Activated T-cell treated with anti-CD3 and anti-CD28 coated beads, Interleukin-2, amount 50 U/mL, for 4 hours (primary cell): ENCODE results near the gene ACTR3C. TPM values are rescaled to one million over a fixed set of nuclear protein-coding genes. Genes with fewer than 3 reads are reported as not detected.
"Not testable (repeated sequence)": the region's sequence is repeated elsewhere in the genome, so short reads cannot be mapped to it uniquely, and the experiment has no call there.

Experiments
- ATAC-seq, 2 donors: fragments of 200-7000 bp; cut with Tn5 transposase; one replicate each; pipeline ENCODE4 v1.10.0; 2021
- DNase-seq: peaks from one replicate; pipeline ENCODE4 v3.0.0-alpha.2; 2020
- H3K27me3 Mint-ChIP-seq: one replicate; pipeline ENCODE4 v1.8.0; 2021; ENCODE audit warnings: low read depth, mixed read lengths
- H3K36me3 Mint-ChIP-seq: one replicate; pipeline ENCODE4 v1.8.0; 2022; ENCODE audit warnings: mixed read lengths; ENCODE audit not compliant: insufficient read depth
- H3K4me1 Mint-ChIP-seq: one replicate; pipeline ENCODE4 v1.8.0; 2021; ENCODE audit warnings: low read depth, mixed read lengths
- H3K4me3 Mint-ChIP-seq: one replicate; pipeline ENCODE4 v1.8.0; 2021; ENCODE audit warnings: mild to moderate bottlenecking, moderate library complexity, mixed read lengths
- H3K9me3 Mint-ChIP-seq: one replicate; pipeline ENCODE4 v1.8.0; 2021; ENCODE audit warnings: mixed read lengths
- total RNA-seq, 3 donors: library from RNA; stranded (reverse); gene quantifications; one replicate each; pipeline ENCODE4 v1.2.1, GENCODE V29; 2021

The ACTR3C gene
- total RNA-seq, 3 donors from 2014 or later, result 5.1 to 7.0 (median 5.5) TPM

DNA sequence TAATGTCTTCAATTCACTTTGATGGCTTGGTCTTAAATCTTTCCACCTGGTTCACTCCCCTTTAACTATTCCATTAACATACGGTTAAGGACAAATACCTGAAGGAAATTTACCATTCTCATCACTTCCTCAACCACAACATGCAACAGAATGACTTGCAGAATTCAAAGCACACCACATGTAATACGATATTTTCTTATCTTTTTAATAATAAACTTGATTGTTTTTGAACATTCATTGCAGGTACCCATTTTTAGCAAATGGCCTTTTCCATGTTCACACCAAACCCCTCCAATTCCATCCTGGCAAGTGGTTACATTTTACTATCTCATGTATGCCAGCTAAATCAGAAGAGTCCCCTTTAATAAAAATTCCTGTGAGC is 17.5 kb downstream of the ACTR3C start:
- not testable (repeated sequence) for DNase-seq, H3K9me3 Mint-ChIP-seq, H3K27me3 Mint-ChIP-seq, ATAC-seq, H3K36me3 Mint-ChIP-seq, H3K4me1 Mint-ChIP-seq, H3K4me3 Mint-ChIP-seq

DNA sequence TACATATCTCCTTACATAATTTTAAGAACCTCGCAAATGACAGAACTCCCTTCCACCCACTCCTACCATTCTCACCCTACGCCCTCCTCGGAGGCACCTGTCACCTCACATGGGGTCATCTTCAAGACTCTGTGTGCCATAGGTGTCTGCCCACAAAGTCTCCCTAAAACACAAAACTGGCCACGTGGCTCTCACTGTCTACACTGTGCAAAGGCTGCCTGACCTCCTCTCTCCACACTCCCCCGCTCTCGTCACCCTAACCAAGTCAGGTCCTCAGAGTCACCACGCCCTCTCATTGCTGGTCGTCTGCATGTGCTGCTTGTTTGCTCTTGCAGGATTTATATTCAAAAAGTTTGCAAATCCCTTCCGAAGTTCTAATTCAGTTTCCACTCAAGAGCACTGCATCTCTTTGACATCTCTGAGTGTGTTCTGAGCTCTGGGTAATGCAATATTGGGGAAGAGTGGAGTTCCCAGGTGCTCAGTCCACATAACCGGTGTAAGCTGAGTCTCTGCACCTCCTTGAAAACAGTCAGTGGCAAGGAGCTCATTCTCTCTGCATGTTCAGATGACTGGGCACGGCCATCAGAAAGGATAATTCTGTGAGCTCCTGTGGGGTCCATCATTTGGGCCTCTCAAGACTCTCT is 18.0 kb downstream of the ACTR3C start:
- not testable (repeated sequence) for H3K4me1 Mint-ChIP-seq, H3K27me3 Mint-ChIP-seq, H3K9me3 Mint-ChIP-seq, DNase-seq, ATAC-seq, H3K4me3 Mint-ChIP-seq, H3K36me3 Mint-ChIP-seq

DNA sequence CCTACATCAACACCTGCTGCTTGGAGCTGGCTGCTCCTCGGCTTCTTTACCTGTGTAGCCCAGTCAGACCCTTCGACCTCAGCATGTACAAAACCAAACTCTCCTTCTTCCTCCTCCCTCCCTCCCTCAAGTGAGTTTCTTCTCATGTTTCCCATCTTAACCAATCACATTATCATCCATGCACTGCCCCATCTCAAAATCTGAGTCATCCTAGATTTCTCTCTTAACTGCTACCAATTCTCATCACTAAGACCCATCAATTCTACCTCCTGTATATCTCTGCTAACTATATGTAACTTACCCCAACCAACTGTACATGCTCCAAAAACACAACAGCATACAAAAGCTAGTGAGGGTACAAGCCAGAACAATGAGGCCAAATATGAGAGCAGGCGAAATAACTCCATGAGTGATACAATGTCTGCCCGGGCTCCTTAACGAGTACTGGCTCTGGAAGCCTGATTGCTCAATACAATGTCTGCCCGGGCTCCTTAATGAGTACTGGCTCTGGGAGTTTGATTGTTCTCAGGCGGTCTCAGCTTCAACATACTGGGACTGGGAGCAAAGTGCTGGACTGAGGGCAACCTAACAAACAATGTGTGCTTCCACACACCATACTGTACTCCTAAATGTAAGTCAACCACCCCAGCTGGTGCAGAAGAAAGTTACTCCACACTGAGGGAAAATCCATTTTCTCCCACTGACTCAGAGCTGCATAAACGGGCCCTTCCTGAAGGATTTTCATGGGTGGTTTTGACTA is 18.7 kb downstream of the ACTR3C start:
- H3K9me3 Mint-ChIP-seq, H3K4me1 Mint-ChIP-seq, H3K4me3 Mint-ChIP-seq, DNase-seq, H3K36me3 Mint-ChIP-seq, ATAC-seq, H3K27me3 Mint-ChIP-seq: not testable (repeated sequence)

DNA sequence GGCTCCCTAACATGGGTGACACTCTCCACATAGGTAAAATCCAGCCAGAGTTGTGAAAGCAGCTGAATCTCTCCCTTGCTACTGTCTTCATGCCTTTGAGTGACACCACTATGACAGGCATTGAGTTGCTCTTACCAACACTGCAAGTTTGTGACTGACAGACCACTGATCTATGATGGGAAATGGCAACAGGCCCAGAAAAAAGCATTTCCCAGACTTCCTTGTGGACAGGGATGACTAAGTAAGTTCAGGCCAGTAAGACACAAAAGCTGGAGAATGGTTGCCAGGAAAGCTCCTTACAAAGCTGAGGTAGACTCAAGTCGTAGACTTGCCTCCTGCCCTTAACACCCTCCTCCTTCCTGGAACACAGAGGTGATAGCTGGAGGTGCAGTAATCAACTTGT is 20.4 kb downstream of the ACTR3C start:
- not testable (repeated sequence) for H3K36me3 Mint-ChIP-seq, ATAC-seq, H3K4me1 Mint-ChIP-seq, H3K27me3 Mint-ChIP-seq, H3K9me3 Mint-ChIP-seq, H3K4me3 Mint-ChIP-seq, DNase-seq

DNA sequence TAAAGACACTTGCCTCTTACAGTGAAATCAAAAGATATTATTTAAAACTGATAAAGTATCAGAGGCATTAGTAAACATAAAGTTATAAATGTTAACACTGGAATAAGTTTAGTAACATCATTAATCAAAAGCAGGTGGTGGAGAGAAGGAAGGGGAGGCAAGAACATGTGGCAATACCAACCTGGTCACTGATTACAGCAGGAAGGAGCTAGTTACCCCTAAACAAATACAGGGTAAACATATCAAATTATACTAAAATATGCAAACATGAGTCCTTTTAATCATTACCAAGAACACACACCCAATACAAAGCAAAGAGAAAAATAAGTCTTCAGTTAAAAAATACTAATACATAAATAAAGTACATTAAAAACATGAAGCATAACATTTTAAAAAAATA is 25.4 kb downstream of the ACTR3C start:
- H3K4me3 Mint-ChIP-seq, H3K27me3 Mint-ChIP-seq, H3K36me3 Mint-ChIP-seq, DNase-seq, ATAC-seq, H3K9me3 Mint-ChIP-seq, H3K4me1 Mint-ChIP-seq: not testable (repeated sequence)

DNA sequence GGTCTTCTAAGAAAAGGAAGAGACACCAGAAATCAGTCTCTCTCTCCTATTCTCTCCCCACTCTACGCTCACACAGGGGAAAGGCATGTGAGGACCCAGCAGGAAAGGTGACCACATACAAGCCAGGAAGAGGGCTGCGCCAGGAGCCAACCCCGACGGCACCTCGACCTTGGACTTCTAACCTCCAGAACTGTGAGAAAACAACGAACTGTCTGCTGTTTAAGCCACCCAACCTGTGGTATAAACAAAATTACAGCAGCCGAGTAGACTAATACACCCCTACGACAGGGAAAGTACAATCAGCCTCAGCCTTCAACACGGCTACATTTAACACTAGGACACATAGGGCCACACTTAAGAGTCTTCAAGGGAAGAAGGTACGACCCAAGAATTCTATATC is 26.5 kb downstream of the ACTR3C start:
- not testable (repeated sequence) for ATAC-seq, H3K4me1 Mint-ChIP-seq, DNase-seq, H3K4me3 Mint-ChIP-seq, H3K27me3 Mint-ChIP-seq, H3K9me3 Mint-ChIP-seq, H3K36me3 Mint-ChIP-seq

DNA sequence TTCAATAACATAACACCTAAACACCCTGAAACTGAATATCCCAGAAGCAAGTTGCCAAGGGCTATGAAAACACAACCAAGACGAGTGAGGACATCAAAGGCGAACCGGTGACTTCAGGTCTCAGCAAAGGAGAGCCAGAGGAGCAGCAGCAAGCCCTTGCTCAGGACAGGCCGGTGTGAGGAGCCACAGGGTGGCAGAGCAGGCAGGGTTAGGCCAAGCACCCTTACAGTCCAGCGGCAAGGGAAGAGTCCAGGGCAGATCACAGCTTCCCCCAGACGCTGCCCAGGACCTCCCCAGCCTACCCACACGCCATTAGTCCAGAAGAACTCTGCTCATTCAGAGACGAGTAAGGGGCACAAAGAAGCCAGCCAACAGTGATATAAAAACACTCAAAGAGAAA is 27.7 kb downstream of the ACTR3C start:
- H3K4me3 Mint-ChIP-seq, H3K4me1 Mint-ChIP-seq, DNase-seq, ATAC-seq, H3K36me3 Mint-ChIP-seq, H3K27me3 Mint-ChIP-seq, H3K9me3 Mint-ChIP-seq: not testable (repeated sequence)

DNA sequence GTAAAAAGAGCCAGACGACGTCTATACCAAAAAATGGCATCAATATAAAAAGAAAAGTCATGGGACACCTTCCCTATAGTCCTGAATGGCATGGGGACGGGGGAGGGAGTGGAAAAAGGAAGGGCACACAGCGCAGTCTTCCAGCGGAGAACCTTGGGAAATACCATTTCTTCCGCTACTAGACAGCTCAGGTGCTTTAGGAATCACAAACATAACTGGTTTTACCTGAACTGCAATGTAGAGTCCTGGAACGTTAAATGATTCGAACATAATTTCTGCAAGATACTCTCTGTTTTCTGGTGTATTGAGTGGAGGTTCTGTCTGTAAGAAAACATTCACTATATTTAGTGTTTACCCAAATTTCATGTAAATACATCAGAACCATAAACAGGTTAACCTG is 28.3 kb downstream of the ACTR3C start:
- H3K36me3 Mint-ChIP-seq, H3K27me3 Mint-ChIP-seq, DNase-seq, H3K9me3 Mint-ChIP-seq, H3K4me3 Mint-ChIP-seq, H3K4me1 Mint-ChIP-seq, ATAC-seq: not testable (repeated sequence)

DNA sequence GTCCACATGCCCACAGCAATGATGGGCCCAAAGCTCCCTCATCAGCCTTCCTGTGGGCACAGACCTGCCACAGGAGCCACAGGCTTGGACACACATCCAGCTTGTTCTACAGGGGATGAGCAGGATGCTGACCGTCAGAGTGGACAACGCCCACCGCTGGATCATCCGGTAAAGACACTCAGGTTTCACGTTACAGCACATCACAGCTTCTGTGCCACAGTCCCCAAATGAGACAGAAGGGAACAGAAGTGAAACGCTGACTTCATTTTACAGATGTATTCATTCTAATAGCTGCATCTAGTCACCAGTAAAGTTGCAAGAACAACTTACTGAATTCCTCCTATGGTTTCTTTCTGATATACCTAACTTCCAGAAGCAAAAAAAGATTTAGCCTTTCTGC is 33.0 kb downstream of the ACTR3C start:
- not testable (repeated sequence) for DNase-seq, ATAC-seq, H3K36me3 Mint-ChIP-seq, H3K4me1 Mint-ChIP-seq, H3K27me3 Mint-ChIP-seq, H3K4me3 Mint-ChIP-seq, H3K9me3 Mint-ChIP-seq

DNA sequence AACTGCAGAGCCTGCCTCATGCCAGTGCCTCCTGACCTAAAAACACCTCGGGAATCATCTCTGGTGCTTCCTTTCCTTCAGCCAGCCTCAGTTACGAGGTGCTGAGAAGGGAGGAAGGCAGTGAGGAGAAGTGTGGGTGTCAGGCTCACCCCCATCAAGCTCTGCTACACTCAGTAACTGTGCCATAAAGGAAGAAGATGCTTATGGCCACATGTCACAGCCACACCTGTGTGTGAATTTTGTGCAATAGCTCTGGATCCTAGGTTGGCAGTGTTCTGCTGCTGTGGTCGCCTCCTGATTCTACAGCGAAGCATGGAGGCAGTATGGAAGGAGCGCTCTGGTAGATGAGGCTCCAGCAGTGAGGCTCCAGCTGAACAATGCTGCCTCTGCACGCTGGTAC is 34.5 kb downstream of the ACTR3C start:
- H3K27me3 Mint-ChIP-seq, result not testable (repeated sequence)

DNA sequence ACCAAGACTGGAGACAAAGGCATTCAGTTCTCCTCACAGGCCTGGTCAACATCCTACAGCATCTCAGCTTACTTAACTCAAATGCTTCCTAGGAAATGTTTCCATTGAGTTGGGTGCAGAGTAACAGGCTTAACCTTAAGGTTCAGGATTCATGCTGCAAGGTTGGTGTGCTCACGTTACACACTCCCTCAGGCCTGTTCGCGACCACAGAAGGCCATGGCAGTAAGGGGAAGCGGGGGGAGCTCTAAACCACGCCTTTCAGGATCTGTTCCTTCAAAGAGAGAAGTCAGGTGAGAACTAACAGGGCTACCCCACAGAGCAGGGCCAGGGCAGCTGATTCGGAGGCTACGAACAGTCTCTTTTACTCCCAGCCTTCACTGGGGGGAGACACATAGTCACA is 35.5 kb downstream of the ACTR3C start:
- H3K9me3 Mint-ChIP-seq, H3K36me3 Mint-ChIP-seq, H3K4me1 Mint-ChIP-seq, H3K27me3 Mint-ChIP-seq, DNase-seq, H3K4me3 Mint-ChIP-seq, ATAC-seq: not testable (repeated sequence)

More for the DNA sequence above, 34.5 kb downstream of the ACTR3C start:
- H3K36me3 Mint-ChIP-seq, ATAC-seq, DNase-seq, H3K4me3 Mint-ChIP-seq, H3K4me1 Mint-ChIP-seq, H3K9me3 Mint-ChIP-seq: not testable (repeated sequence)

DNA sequence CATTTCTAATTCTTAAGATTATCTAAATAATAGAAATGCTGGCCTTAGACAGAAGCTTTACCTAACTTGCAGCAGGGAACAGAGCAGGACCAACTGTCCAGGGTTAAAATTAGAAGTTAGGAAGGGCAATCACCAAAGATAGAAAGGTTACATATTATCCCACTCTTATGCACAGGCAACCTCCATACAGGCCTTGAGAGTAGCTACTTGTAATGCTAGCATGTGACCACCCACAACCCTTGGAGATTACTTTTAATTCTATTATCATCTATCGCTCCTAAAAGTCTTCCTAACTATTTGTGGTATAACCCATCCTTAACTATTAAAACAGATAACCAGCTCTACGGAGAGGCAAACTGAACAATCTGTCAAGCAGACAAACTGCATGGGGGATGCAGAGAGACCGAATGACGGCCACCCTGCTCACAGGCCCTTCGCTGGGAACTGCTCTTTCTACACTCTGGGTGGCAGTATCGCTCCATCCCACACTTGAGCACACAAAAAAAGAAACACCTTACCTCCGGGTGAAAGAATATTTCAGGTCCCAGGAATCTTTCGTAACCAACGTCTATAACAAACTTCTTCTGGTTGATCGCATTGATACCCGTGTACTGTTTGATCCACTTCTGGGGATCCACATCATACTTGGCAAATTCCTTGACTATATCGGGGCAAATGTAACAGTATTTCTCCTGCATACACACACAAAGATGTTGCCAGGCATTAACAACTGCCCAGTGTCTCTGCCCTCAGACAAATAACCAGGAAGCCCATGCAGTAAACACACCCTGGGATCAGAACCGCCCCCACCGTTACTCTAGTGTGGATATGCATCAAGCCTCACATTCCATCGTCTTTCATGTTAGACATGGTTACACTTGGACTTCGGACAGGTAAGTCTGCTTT is 37.2 kb downstream of the ACTR3C start:
- not testable (repeated sequence) for H3K36me3 Mint-ChIP-seq, DNase-seq, H3K27me3 Mint-ChIP-seq, H3K4me3 Mint-ChIP-seq, H3K9me3 Mint-ChIP-seq, H3K4me1 Mint-ChIP-seq
- peak; percentile 71 to 79 for ATAC-seq

DNA sequence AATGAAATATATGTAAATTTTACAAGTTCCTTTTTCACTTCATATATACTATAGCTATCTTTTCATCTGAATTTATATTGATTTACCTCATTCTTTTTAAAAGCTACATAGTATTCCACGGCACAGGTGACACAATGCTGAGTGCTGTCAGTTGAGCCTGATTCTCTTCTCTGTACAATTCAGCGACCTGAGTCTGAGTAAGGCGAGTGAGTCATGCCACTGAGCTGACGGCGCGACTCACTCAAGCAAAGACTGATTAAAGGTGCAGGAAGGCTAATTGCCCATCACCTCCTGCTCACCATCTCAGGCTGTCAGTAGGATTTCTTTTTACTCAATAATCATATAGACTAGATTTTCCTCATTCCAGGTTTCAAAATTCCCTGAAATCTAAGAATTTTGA is 39.7 kb downstream of the ACTR3C start:
- H3K4me3 Mint-ChIP-seq, H3K9me3 Mint-ChIP-seq, DNase-seq, H3K27me3 Mint-ChIP-seq, H3K4me1 Mint-ChIP-seq, H3K36me3 Mint-ChIP-seq: not testable (repeated sequence)
- peak; percentile 88 to 93 for ATAC-seq

DNA sequence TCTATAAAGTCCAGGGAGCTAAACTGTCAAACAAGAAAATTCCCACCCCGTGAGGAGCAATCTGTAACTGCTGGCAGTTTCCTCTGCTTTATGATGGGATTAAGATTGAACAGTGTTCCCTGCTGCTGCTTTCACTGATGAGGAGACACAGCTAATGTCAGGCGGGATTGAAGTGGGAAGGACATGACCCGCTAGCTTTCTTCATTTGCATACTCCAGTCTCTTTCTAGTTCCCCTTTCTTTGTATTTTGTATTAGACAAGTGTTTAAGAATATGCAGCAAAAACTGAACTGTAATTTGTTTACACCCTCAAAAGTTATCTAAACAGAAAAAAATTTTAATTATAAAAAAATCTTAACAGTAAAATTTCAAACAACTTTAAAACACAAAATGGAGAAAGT is 40.2 kb downstream of the ACTR3C start:
- not testable (repeated sequence) for H3K27me3 Mint-ChIP-seq, ATAC-seq, H3K4me1 Mint-ChIP-seq, H3K36me3 Mint-ChIP-seq, DNase-seq, H3K9me3 Mint-ChIP-seq, H3K4me3 Mint-ChIP-seq
